SIG-M5 (cell line): ENCODE results near the gene PDE6A.
"Not testable (repeated sequence)": the region's sequence is repeated elsewhere in the genome, so short reads cannot be mapped to it uniquely, and the experiment has no call there.

Experiments used
- DNase-seq: peaks from one replicate; lab custom pipeline; 2025; lab: John Stamatoyannopoulos, UW

The PDE6A gene

GRCh38 chr5:149860801-149861322, 83.7 kb downstream of the PDE6A start:
- no peak for DNase-seq

GRCh38 chr5:149859746-149860145, 84.8 kb downstream of the PDE6A start:
- DNase-seq = no peak

- not testable (repeated sequence) for DNase-seq
Measured at GRCh38 chr5:149858481-149858880, 86.1 kb downstream of the PDE6A start.

- DNase-seq = no peak
Measured at GRCh38 chr5:149857499-149857898, 87.1 kb downstream of the PDE6A start.

GRCh38 chr5:149855366-149855765, 89.2 kb downstream of the PDE6A start:
- no peak for DNase-seq

GRCh38 chr5:149854866-149855265, 89.7 kb downstream of the PDE6A start:
- no peak for DNase-seq

- DNase-seq = no peak
Measured at GRCh38 chr5:149853701-149854100, 90.9 kb downstream of the PDE6A start.

GRCh38 chr5:149853331-149853648, 91.3 kb downstream of the PDE6A start:
- no peak for DNase-seq

- DNase-seq = no peak
Measured at GRCh38 chr5:149852641-149853330, 91.8 kb downstream of the PDE6A start.

- DNase-seq = no peak
Measured at GRCh38 chr5:149851211-149851610, 93.4 kb downstream of the PDE6A start.

GRCh38 chr5:149849966-149850910, 94.4 kb downstream of the PDE6A start:
- no peak for DNase-seq

- DNase-seq = no peak
Measured at GRCh38 chr5:149849280-149849965, 95.2 kb downstream of the PDE6A start.

GRCh38 chr5:149847611-149848010, 97.0 kb downstream of the PDE6A start:
- DNase-seq = no peak

GRCh38 chr5:149846021-149846420, 98.6 kb downstream of the PDE6A start:
- no peak for DNase-seq

GRCh38 chr5:149845601-149846000, 99.0 kb downstream of the PDE6A start:
- DNase-seq = no peak

GRCh38 chr5:149841851-149842793, 102.5 kb downstream of the PDE6A start:
- DNase-seq = no peak

- no peak for DNase-seq
Measured at GRCh38 chr5:149840226-149840825, 104.3 kb downstream of the PDE6A start.

GRCh38 chr5:149839761-149840160, 104.8 kb downstream of the PDE6A start:
- no peak for DNase-seq

- DNase-seq = no peak
Measured at GRCh38 chr5:149838881-149839739, 105.5 kb downstream of the PDE6A start.

- no peak for DNase-seq
Measured at GRCh38 chr5:149837680-149838269, 106.8 kb downstream of the PDE6A start.
